ENCODE measurements around the gene SLC13A2.

DNA sequence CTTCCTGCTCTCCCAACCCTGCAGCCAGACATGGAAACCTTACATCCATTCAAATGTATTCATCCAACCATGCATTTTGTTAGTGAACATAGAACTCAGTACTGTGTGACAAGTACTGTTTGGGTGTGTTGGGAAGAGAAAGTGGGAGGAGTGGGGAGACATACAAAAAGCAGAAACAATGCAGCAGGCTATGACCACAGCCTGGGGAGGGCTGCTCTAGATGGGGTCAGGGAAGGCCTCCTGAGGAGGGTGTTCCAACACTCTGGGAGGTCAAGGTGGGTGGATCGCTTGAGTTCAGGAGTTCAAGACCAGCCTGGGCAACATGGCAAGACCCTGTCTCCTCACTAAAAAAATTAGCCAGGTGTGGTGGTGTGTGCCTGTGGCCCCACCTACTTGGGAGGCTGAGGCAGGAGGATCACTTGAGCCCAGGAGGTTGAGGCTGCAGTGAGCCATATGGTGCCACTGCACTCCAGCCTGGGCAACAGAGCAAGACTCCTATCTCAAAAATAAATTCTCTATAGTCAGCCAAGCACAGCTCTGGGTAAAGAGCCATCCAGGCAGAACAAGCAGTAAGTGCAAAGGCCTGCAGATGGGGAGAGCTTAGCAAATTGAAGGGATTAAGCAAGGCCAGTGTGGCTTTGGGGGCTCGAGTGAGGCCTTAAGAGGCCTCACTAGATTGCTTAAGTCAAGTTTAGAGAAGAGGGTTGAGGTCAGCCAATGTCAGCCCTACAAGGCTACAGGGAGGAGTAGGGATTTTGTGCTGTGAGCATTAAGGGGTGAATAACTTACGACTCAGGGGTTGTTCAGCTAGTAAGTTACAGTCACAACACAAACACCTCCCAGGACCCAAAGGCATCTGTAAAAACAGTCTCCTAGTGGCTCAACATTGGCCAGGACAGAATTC is 5.5 kb downstream of the SLC13A2 start:
- TF ChIP-seq FOXA1 (IDR thresholded peaks at IDR 0.05) (no peak), BHLHE40 (IDR thresholded peaks at IDR 0.05; ENCODE audit: borderline replicate concordance) (no peak)
